PC-3 (cell line): ENCODE data around the gene SLCO3A1.

Experiments used
- CTCF ChIP-seq: fragments of 300-600 bp; sonication (generic); conservative IDR thresholded peaks from 2 replicates; pipeline ENCODE4 v1.5.1; 2017; ENCODE audit warnings: antibody characterized with exemption, low read depth, mild to moderate bottlenecking, low read length
- EZH2 ChIP-seq: fragments of 300-600 bp; sonication (generic); IDR thresholded peaks from one replicate; pipeline ENCODE4 v1.6.1; 2017; ENCODE audit warnings: antibody characterized with exemption, mild to moderate bottlenecking, low read length; ENCODE audit not compliant: unreplicated experiment

- TF ChIP-seq CTCF, result no peak
- TF ChIP-seq EZH2, result no peak
These were observed 32.0 kb upstream of the SLCO3A1 start for GRCh38 chr15:91821458-91821857.
